HepG2 (cell line): Measurements from ENCODE around the gene MSL2. TPM values are rescaled to one million over a fixed set of nuclear protein-coding genes. Genes with fewer than 3 reads are reported as not detected.
A peak's percentile ranks its signal among the peaks of the same experiment; 100 is the strongest.

ENCODE experiments used
- FLYWCH1 ChIP-seq: sonication (generic); formaldehyde crosslinking; IDR thresholded peaks from 2 replicates; pipeline ENCODE4 v1.8.1; 2023; ENCODE audit warnings: mild to moderate bottlenecking, missing genetic modification reagents
- GZF1 ChIP-seq: sonication (generic); formaldehyde crosslinking; IDR thresholded peaks from 2 replicates; pipeline ENCODE4 v1.5.1; 2020; ENCODE audit warnings: mild to moderate bottlenecking, missing genetic modification reagents
- HMGA1 ChIP-seq: sonication (generic); formaldehyde crosslinking; conservative IDR thresholded peaks from 2 replicates; pipeline ENCODE4 v1.4.0; 2020; ENCODE audit warnings: missing genetic modification reagents
- HNRNPLL ChIP-seq: fragments of 200-400 bp; formaldehyde crosslinking; IDR thresholded peaks from 2 replicates; pipeline ENCODE4 v1.6.1; 2017; ENCODE audit warnings: mild to moderate bottlenecking, low read depth, low read length; ENCODE audit not compliant: poor library complexity, severe bottlenecking
- MTA3 ChIP-seq: sonication (generic); formaldehyde crosslinking; IDR thresholded peaks from 2 replicates; pipeline ENCODE4 v1.4.0; 2020; ENCODE audit warnings: missing genetic modification reagents
- RAD51 ChIP-seq: fragments of 450-650 bp; IDR thresholded peaks from 2 replicates; pipeline ENCODE4 v1.6.1; 2016; ENCODE audit warnings: borderline replicate concordance
- RXRB ChIP-seq: IDR thresholded peaks from 2 replicates; pipeline ENCODE4 v1.6.1; 2016; ENCODE audit warnings: borderline replicate concordance, missing genetic modification reagents, missing compliant biosample characterization
- SAFB2 ChIP-seq: sonication (generic); formaldehyde crosslinking; IDR thresholded peaks from 2 replicates; pipeline ENCODE4 v1.5.1; 2020; ENCODE audit warnings: missing genetic modification reagents, low read depth, mild to moderate bottlenecking, borderline replicate concordance
- TOPORS ChIP-seq: sonication (generic); formaldehyde crosslinking; IDR thresholded peaks from 2 replicates; pipeline ENCODE4 v1.8.0; 2023; ENCODE audit warnings: mild to moderate bottlenecking, missing genetic modification reagents
- ZNF30 ChIP-seq: sonication (generic); formaldehyde crosslinking; IDR thresholded peaks from 2 replicates; pipeline ENCODE4 v1.5.0; 2020; ENCODE audit warnings: mild to moderate bottlenecking, missing genetic modification reagents
- ZNF558 ChIP-seq: sonication (generic); formaldehyde crosslinking; IDR thresholded peaks from 2 replicates; pipeline ENCODE4 v1.9.0; 2022; ENCODE audit warnings: mild to moderate bottlenecking, missing genetic modification reagents, borderline replicate concordance
- ZSCAN20 ChIP-seq: sonication (generic); formaldehyde crosslinking; IDR thresholded peaks from 2 replicates; pipeline ENCODE4 v1.4.0; 2020; ENCODE audit warnings: missing genetic modification reagents, mild to moderate bottlenecking, borderline replicate concordance
- polyA plus RNA-seq, 8 experiments: library from polyadenylated mRNA; depleted of rRNA in 3 of 8; stranded (reverse) in 7 of 8; unstranded in 1 of 8; fragments of >200 nt; fragmentation: Illumina TruSeq in 4 of 8; extraction: Trizol in 4 of 8; gene quantifications; 2 replicates each; pipeline versions ENCODE4 v1.2.1 to v1.2.3, GENCODE V29; 2011 to 2016; ENCODE audit warnings: low read depth in 4 of 8, missing spikeins in 1 of 8, mixed read lengths in 1 of 8; ENCODE audit not compliant: insufficient read depth in 1 of 8
- total RNA-seq, 5 experiments: library from RNA; depleted of rRNA; stranded (reverse); fragments of >200 nt; fragmentation: Illumina TruSeq; extraction: Trizol; gene quantifications; 2 replicates each; pipeline ENCODE4 v1.2.3, GENCODE V29; 2016; ENCODE audit warnings: low read depth in 1 of 5
- TF ChIP-seq, protein P1 (sequence below), 2 experiments: fragments of 450-650 bp in 1 of 2; sonication (generic) in 1 of 2; formaldehyde crosslinking in 1 of 2; IDR thresholded peaks; 2 replicates each; pipeline versions ENCODE4 v1.6.1 to v1.8.0; 2016 to 2022; ENCODE audit warnings: antibody characterized with exemption in 1 of 2, mild to moderate bottlenecking in 1 of 2, missing genetic modification reagents in 1 of 2
- TF ChIP-seq, protein P2 (sequence below), 2 experiments: sonication (generic) in 1 of 2; formaldehyde crosslinking in 1 of 2; IDR thresholded peaks; 2 replicates each; pipeline versions ENCODE4 v1.5.1 to v1.6.1; 2011 to 2020; ENCODE audit warnings: borderline replicate concordance in 1 of 2, low read depth in 1 of 2, low read length in 1 of 2, mild to moderate bottlenecking in 1 of 2, missing genetic modification reagents in 1 of 2, moderate library complexity in 1 of 2

MSL2 gene
- total and polyA plus RNA-seq, 2 of the 13 experiments (the other 11 are each of a cell fraction or from before 2014, with no cell fraction given), result 6.9 to 11.7 TPM

DNA sequence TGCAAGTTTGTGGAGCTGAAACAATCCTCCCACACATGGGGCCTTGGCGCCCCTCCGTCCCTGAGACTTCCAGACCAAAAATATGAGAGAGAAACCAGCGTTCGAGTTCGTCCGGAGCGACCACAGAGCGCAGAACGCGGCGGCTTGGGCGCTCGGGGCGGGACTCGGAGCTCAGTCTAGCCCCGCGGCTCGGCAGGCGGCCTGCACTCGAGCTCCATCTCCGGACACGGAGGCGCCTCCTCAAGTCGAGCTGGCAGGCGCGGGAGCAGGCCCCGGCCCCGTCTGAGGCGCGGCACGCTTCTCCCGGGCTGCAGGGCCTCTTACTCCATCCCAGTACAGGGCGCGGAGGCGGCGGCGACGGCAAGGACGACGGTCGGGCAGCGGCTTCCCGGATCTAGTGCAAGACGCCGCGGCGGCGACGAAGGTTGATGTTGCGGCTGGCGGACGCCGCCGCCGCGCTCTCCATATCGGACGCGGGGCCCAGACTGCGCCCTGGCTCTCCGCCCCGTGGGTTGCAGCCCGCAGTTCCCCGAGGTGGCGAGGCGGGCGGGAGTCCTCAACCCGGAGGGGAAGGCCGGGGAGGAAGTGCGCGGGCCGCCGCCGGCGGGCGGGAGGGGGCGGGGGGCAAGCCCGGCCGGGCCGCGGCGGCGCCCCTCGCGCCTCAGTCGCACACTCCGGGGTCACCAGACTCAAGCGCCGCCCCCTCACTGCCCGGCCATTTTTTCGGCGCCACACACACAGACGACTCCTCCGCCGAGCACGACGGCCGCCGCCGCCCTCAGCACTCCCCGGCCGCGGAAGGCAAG is 674 bp downstream of the MSL2 start (continued):
- TF ChIP-seq, protein P1, sequence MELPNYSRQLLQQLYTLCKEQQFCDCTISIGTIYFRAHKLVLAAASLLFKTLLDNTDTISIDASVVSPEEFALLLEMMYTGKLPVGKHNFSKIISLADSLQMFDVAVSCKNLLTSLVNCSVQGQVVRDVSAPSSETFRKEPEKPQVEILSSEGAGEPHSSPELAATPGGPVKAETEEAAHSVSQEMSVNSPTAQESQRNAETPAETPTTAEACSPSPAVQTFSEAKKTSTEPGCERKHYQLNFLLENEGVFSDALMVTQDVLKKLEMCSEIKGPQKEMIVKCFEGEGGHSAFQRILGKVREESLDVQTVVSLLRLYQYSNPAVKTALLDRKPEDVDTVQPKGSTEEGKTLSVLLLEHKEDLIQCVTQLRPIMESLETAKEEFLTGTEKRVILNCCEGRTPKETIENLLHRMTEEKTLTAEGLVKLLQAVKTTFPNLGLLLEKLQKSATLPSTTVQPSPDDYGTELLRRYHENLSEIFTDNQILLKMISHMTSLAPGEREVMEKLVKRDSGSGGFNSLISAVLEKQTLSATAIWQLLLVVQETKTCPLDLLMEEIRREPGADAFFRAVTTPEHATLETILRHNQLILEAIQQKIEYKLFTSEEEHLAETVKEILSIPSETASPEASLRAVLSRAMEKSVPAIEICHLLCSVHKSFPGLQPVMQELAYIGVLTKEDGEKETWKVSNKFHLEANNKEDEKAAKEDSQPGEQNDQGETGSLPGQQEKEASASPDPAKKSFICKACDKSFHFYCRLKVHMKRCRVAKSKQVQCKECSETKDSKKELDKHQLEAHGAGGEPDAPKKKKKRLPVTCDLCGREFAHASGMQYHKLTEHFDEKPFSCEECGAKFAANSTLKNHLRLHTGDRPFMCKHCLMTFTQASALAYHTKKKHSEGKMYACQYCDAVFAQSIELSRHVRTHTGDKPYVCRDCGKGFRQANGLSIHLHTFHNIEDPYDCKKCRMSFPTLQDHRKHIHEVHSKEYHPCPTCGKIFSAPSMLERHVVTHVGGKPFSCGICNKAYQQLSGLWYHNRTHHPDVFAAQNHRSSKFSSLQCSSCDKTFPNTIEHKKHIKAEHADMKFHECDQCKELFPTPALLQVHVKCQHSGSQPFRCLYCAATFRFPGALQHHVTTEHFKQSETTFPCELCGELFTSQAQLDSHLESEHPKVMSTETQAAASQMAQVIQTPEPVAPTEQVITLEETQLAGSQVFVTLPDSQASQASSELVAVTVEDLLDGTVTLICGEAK (IDR thresholded peaks at IDR 0.05), result no peak
- TF ChIP-seq, protein P1 (CRISPR knock-in tag; IDR thresholded peaks at IDR 0.05), result no peak
- TF ChIP-seq HNRNPLL (peak; percentile 23), ZNF558 (CRISPR knock-in tag) (peak; percentile 28; the same call in 1 of the 2 replicates), FLYWCH1 (CRISPR knock-in tag) (peak; percentile 82; the same call in 1 of the 2 replicates), SAFB2 (CRISPR knock-in tag) (no peak), ZSCAN20 (CRISPR knock-in tag) (0 out of 2 replicates have a peak, but pooled peaks have one; percentile 48), GZF1 (CRISPR knock-in tag) (no peak), RAD51 (no peak), MTA3 (no peak), TOPORS (CRISPR knock-in tag) (no peak), ZNF30 (CRISPR knock-in tag) (0 out of 2 replicates have a peak, but pooled peaks have one; percentile 81), HMGA1 (no peak), RXRB (CRISPR knock-in tag) (no peak; the same call in 1 of the 2 replicates)
- TF ChIP-seq, protein P2, sequence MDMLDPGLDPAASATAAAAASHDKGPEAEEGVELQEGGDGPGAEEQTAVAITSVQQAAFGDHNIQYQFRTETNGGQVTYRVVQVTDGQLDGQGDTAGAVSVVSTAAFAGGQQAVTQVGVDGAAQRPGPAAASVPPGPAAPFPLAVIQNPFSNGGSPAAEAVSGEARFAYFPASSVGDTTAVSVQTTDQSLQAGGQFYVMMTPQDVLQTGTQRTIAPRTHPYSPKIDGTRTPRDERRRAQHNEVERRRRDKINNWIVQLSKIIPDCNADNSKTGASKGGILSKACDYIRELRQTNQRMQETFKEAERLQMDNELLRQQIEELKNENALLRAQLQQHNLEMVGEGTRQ (IDR thresholded peaks at IDR 0.05; ENCODE audit: low read depth, low read length), result no peak
- TF ChIP-seq, protein P2 (CRISPR knock-in tag; IDR thresholded peaks at IDR 0.05; ENCODE audit: borderline replicate concordance), result no peak
